GM18498 (cell line): ENCODE results near the gene SERPINA1.
"Not testable (repeated sequence)": the region's sequence is repeated elsewhere in the genome, so short reads cannot be mapped to it uniquely, and the experiment has no call there.

Source experiments
- ATAC-seq: cut with Tn5 transposase; IDR thresholded peaks from one replicate; pipeline ENCODE4 v1.9.1; 2021; ENCODE audit warnings: mild to moderate bottlenecking, moderate library complexity; ENCODE audit not compliant: unreplicated experiment

SERPINA1 gene

DNA sequence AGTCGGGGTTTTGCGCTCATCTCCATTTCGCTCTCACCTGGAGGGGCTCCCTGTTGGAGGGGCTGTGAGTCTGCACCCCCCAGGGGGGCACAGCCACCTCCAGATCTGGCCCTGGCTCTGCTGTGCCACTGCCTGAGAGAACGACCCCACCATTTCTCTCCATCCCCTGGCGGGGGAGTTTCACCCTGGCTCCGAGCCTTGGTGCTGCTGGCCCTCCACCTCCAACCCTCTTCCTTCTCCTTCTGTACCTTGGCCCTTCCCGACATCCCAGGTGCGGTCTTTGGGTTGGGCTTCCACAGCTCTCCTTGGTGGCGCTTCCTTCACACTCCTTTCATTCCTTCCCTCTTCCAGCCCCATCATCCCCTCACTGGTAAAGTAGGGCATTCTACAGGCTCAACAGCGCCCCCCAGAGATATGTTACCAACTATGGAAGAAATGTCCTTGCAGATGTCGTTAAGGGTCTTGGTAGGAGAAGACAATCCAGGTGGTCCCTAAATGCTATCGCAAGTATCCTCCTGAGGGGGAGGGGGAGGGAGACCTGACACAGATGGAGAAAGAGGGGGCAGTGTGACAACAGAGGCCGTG, 16.3 kb downstream of the SERPINA1 start:
- no peak for ATAC-seq

DNA sequence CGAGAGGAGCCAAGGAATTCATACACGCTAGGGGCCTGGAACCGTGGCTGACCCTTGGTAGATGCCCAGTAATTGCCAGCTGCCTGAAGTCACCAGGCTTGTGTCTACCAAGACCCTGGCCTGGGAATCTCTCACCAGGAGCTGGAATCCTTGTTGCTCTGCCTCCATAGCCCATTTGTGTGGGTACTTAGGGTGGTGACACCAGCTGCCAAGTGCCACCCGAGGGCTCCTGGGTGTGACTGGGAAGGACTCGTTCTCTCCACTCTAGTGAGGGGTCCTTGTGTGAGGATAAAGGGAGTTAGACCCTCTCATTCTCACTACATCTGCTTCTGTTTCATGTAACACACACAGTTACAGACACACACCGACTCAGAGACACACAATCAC, 17.9 kb downstream of the SERPINA1 start:
- no peak for ATAC-seq

- not testable (repeated sequence) for ATAC-seq
Observed at GRCh38 chr14:94369766-94370523, 18.5 kb downstream of the SERPINA1 start.

DNA sequence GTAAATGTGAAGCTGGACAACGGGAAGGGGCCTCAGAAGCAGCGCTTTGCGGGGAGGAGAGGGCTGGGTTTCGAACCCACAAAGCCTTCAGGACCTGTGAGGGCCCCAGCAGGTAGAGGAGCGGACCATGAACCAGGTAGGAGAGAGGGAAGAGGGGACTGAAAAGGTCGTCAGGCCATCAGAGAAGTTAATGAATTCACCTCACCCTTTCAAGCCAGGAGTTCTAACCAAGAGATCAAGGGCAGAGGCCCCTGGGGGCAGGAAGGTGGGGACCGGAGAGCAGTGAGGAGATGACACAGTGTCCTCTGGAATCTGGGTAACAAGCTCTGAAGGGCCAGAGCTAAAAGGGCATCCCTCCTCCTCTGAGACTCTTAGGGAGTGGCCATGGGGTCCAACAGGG, 19.4 kb downstream of the SERPINA1 start:
- ATAC-seq = no peak

DNA sequence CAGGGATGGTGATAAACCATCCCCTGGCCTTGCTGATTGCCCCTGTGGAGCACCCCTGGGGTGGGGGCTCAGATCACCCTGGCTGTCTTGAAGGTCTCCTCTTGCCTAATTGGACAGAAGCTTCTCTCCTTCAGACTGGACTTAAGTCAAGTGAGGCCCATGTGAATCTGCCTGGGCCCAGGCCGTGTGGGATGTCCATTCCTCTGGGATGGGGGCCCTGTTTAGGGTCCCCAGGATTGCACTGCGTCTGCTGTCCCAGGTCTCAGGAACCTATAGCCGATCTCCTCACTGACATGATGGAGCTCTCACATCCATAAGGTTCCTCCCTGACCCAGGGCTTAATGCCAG, 20.2 kb downstream of the SERPINA1 start:
- ATAC-seq = no peak

- ATAC-seq = no peak
Observed at GRCh38 chr14:94367347-94368242, 20.8 kb downstream of the SERPINA1 start.

- ATAC-seq = no peak
Observed at GRCh38 chr14:94366146-94366915, 22.1 kb downstream of the SERPINA1 start, which contains the start of gene SERPINA2. Gene SERPINA2 (minus strand): TSS chr14:94366698.

DNA sequence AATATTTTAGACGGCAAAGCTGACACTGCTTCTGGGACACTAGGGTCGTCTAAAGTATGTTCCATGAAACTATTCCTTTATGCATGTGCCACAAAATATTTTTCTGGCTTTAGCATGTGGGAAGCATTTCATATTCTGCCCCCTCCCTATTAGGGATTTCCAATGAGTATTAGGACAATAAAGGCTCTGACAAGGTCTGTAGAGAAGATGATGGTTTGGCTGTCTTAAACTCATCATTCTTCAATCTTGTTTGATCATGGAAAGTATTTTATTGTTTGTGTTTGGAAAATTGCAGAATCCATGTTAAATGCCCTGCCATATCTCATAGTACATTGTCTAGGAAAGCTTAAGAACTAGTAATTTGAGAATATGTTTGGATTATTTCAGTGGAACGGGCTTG, 22.8 kb downstream of the SERPINA1 start:
- no peak for ATAC-seq

- ATAC-seq = no peak
Observed at GRCh38 chr14:94364964-94365363, 23.4 kb downstream of the SERPINA1 start.

DNA sequence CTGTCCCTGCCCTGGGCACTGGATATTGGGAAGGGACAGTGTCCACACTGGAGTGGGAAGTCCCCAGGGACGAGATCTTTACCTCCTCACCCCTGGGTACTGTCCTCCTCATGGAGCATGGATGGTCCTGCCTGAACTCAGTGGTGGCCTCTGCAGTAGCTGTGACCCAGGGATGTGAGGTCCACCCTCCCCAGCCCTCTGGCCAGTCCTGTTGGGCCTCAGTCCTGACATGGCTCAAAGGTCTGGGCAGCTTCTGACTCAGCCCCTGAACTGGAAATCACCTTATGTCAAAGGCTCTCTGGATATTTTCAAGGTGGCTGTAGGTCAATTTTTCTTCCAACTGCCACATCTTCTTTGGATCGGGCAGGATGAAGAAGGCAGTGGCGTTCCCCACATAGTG, 24.4 kb downstream of the SERPINA1 start:
- ATAC-seq = no peak

- ATAC-seq = no peak
Observed at GRCh38 chr14:94363151-94363624, 25.2 kb downstream of the SERPINA1 start.

DNA sequence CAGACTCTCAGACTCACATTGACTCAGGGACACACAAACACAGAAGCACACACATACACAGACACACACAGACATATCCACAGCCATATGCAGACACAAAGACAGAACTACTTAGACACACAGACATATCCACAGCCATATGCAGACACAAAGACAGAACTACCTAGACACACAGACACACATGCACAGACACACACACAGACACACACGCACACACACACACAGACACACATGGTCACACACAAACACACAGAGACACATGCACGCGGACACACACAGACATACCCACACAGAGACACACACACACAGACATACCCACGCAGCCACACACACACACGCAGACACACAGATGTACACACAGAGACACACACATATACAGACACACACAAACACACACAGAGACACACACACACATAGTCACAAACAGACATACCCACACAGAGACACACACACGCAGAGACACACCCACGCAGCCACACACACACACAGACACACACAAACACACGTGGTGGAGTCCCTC, 25.7 kb downstream of the SERPINA1 start:
- no peak for ATAC-seq

- no peak for ATAC-seq
Observed at GRCh38 chr14:94361682-94362081, 26.7 kb downstream of the SERPINA1 start.

- no peak for ATAC-seq
Observed at GRCh38 chr14:94360945-94361565, 27.3 kb downstream of the SERPINA1 start.

DNA sequence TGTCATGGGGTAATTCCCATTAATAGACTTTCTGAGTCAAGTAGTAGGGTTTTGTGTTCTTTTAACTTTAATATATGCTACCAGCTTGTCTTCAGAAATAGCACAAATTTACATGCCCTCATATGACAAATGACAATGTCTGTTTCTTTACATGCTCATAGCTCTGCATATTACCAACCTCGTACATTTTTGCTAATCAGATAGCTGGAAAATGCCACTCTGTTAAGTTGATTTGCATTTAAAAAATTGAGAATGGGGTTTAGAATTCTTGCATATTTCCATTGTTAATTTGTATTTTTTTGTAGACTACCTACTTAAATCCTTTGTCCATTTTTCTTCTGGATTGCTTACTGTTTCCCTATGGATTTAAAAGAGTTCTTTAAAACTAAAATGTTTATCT, 31.2 kb downstream of the SERPINA1 start:
- no peak for ATAC-seq

DNA sequence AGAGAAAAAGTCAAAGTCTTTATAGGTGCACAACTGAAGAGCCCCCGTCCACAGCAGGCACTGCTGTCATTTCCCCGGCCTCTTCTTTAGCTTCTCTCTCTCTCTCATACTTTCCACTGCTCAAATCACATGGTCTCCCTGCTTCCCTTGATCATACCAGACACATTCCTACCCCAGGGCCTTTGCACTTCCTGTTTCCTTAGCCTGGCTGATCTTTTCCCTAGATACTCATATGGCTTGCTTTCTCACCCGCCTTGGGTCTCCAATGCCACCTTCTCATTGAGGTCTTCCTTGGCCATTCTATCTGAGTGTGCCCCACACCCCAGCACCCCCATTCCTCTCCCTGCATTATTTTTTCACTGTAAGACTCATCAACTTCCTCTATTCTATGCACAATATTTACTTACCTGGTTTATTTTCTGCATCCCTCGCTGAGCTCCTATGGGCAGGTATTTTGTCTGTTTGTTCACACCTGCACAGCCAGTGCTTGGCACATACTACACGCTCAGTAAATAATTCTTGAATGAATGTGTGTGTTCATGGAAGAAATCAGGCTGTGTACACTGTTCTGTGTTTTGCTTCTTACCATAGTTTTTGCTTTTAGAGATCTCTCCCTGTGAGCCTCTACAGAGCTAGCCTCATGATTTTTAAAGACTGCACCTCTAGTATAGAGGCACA, 31.9 kb downstream of the SERPINA1 start:
- ATAC-seq = no peak

- ATAC-seq = no peak
Observed at GRCh38 chr14:94355191-94355794, 33.1 kb downstream of the SERPINA1 start.

- no peak for ATAC-seq
Observed at GRCh38 chr14:94354638-94355185, 33.7 kb downstream of the SERPINA1 start.

GRCh38 chr14:94354190-94354589, 34.2 kb downstream of the SERPINA1 start:
- not testable (repeated sequence) for ATAC-seq
